GM21447 (cell line): Measurements from ENCODE around the gene COPS8.

Source experiments
- ATAC-seq: cut with Tn5 transposase; IDR thresholded peaks from one replicate; pipeline ENCODE4 v1.9.1; 2021; ENCODE audit not compliant: unreplicated experiment

COPS8 gene

DNA sequence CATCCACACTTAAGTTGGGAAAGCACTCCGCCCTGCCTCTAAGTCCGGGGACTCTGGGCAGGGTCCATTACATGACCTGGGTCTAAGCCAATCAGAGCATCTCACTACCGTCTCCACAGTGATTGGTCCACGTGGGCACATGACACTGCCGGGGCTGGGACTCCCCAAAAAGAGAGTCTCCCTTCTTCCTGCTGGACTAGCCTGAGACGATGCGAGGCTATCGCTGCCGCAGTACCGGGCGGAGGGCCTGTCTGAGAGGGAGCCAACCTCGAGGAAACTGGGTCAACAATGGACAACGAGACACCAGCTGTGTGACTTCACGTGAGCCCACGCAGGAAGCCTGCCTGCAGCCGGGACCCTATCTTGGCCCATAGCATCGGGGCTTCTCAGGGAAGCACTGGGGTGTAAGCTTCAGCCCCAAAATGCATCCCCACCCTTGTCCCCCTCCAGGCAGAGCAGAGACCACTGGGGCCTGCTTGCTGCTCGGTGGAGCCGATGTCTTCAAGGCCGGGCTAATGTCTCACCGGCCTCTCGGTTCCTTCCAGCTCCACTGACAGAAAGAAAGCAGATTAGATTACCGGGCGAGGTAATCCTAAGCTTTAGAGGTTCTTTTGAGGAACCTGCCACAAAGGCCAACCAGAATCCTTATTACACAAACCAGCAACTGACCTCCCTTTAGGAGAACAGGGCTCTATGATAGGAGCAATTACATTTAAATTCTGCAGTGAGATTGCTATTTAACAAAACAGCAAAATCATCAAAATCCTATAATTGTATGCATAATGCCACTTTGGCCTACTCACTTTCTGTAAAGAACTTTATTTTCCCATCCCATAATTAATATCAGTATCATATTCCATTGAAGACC is 21.3 kb upstream of the COPS8 start:
- ATAC-seq = no peak

DNA sequence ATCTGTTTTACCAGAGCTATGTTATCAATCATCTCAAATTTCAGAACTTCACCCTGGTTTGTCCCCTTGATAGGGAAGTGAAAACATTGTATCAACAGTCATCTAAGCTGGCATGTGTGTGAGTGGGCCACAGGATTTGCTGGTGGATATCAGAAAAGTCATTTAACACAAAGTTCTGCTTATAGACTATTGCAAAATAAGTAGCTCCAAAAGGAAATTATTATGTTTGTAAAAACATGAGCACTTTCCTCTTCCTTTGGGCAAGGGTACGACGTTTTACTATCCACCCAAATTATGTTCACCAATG is 20.7 kb upstream of the COPS8 start:
- no peak for ATAC-seq

DNA sequence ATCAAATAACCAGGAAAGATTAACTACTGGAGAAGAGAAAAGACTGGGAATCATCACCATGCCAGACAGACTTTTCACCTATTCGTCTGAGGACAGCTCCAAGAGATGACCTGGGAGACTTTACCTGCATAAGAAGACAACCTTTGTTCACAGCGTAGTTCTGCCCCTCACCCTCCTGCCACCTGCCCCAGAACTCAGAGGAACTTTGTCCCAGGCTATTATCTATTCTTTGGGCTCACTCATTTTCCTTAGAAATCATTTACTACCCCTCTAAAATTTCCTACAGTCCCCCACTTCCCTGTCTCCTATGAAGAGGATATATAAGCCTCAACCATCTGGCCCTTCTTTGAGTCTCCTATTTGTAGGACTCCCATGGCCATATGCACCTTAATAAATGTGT is 19.3 kb upstream of the COPS8 start:
- no peak for ATAC-seq

DNA sequence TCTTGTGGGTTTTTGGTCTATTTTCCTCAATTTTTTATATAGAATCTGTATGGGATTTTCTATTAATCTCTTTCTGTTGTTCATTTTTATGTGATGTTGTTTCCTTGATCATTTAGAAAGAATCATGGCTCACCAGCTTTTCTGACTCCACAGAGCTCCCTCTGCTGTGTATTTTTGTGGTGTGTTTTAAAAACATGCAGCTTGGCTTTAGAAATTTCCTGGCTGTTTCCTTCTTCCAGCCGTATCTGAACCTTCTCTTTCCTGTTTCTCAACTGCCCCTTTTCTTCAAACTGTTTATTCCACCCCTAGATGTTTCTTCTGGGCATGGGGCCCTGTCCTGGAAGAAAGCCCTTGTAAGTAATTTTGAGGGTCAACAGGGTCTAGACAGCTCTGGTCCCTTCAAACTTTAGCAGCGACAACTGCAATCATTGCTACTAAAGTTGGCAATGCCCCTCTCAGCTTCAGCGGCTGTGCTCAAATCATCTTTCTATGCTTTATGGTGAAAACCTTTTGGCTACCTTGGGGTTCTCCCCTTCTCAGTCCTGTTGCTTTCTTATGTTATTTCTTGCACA is 17.6 kb upstream of the COPS8 start:
- ATAC-seq = no peak

DNA sequence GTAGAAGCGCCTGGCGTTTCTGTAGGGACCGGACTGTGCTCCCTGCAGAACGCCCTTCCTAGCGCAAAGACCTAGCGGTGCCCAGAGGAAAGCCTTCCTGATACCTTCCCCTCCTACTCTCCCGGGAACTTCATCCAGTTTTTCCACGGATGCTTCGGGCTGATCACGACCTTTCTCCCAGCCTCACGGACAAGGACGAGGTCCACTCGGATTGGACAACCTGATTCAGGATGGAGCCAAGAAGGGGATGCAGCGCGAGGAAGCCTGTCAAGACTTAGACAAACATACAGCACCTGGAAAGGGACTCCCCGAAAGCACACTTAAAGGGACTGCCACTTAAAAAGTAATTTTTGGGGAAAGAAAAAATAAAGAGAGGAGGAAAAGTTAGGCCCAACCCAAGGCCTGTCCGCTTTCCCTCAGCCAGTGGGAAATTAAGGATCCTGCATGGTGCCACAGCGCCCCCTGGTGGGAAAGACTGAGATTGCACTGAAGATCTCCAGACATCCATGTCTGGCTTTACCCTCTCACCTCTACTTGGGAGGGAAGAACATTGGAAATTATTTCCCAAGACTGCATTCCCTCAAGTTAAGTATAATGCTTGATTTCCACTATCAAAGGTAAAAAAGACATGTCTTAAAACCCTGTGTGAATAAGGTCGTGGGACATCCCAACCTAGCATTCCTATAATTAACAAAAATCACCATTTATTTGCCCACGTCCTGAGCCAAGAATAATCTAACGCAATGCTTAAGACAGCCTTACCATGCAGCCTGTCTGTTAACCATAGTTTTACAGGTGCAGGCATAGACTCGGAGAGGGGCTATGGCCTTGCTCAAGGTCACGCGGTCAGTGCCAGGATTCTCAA is 13.4 kb upstream of the COPS8 start:
- ATAC-seq = no peak

DNA sequence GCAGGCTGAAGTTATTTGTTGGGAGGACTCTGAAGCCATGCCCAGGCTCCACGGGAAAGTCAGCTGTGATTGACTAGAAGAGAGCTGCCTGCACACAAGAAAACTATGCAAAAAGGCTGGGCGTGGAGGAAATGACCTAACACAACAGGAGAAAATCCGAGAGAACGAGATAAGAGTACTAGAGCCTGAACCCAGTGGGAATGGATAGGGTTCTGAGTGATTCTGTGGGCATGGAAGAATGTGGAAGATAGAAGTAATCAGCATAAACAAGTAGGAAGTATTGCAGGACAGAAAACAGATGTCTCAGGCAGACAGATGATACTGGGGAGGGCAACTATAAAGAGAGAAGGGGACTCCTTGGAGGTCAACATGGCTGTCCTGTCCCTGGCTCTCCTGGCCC is 12.1 kb upstream of the COPS8 start:
- ATAC-seq = no peak

DNA sequence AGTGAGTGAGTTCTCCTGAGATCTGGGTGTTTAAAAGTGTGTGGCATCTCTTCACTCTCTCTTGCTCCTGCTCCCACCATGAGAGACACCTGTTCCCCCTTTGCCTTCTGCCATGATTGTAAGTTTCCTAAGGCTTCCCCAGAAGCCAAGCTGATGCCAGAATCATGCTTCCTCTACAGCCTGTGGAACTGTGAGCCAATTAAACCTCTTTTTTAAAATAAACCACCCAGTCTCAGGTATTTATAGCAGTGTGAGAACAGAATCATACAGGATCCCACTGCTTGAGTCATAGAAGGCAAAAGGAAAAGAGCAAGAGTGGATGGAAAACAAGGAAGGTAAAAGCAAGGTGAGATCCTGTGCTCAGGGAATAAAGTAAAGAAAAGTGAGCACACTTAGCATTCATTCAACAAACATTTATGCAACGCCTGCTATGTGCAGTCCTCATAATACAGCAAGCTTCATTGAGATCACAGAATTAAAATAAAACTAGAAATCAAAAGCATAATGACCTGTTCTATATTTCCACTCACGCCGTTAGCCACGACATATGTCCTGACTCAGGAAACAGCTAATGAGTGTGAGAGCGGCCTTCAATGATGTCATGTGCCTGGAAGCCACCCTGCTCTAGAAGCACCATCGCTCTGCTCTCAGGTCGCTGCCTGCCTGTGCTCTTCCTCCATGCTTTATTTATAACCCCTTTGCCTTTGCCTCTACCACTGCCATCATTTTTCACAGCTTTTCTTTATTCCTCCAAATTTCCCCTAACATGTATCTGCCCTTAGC is 11.3 kb upstream of the COPS8 start:
- ATAC-seq = no peak

DNA sequence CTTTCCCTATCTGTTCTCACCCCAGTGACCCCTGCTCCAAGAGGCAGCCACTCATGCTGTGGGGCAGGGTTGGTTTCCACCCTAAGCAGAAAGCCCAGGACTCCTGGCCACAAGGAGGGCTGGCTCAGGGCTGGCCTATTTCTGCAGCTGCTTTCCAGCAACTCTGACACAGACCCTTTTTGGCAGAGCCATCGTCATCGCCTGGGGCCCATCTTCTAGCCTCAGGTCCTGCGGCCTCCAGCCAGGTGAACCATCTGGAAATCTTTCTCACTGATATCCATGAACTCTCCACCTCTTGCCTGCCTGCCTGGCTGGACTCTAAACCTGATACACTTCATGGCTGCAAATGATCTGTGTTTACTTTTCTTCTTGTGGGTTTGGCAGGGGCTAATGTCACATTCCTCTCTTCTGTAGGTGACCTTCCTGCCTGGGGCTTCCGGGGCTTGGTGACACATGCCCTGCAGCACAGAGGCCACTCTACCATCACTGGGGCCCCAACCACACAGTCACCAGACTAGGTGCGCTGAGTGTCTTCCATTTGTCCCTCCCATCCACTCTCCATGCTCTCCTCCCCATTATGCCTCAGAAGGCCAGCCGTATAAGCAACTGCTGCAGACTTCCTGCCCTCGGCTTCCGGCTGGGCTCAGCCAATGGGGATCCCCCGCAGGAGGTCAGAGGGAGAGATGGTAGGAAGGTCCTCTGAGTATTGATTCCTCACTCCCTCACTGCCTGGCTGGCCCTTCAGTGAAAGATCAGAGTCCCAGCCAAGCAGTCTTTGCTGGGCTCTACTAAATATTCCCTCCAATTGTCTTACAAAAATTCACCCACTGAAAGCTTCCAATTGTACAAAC is 9.7 kb upstream of the COPS8 start:
- no peak for ATAC-seq

DNA sequence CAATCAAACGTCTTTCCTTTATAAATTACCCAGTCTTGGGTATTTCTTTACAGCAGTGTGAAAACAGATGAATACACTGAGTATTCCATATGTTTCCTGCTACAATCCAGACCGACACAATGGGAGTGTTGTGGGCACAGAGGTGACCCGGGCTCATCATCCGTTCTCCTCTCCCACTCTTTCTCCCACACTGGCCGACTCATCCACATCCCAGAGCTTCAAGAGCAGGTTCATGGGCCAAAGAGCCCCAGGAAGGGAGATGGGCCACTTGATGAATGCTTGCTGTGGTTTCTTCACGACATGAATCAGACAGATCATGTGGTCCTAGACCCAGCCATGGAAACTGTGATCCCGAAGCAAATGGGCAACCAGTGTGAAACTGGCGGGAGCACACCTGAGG is 4.1 kb upstream of the COPS8 start:
- no peak for ATAC-seq

DNA sequence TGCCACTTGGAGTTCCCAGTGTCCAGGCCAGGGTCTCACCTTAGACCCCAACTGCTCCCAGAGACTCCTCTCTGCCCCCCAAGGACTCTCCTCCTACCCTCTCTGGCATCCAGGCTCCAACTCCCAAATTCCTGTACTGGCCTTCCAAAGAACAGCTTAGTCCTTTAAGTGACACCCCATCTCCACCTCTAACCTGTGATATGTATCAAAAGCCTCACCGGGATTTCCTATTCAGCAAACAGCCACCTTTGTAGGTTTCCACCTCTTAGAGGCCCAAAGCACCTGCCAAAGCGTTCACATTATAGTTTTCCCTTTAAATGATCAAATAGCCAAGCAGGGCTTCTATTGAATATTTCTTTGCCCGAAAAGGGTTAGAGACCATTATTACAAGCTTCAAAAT is 2.7 kb upstream of the COPS8 start:
- no peak for ATAC-seq

DNA sequence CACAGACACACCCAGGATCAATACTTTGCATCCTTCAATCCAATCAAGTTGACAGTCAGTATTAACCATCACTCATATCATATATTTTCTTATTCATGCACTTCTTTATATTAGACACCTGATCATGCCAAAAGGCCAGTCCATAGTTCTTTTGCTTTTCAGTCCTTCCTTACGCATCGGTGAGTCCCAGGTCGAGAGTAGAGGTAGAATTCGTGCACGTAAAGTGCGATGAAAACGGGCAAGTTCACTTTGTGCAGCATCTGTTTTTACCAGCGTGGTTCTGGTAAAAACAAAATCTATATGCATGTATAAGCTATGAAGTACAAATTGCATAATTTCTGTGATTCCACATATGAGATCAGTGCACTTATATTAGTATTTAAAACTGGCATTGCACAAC is 1.2 kb upstream of the COPS8 start:
- ATAC-seq = no peak

DNA sequence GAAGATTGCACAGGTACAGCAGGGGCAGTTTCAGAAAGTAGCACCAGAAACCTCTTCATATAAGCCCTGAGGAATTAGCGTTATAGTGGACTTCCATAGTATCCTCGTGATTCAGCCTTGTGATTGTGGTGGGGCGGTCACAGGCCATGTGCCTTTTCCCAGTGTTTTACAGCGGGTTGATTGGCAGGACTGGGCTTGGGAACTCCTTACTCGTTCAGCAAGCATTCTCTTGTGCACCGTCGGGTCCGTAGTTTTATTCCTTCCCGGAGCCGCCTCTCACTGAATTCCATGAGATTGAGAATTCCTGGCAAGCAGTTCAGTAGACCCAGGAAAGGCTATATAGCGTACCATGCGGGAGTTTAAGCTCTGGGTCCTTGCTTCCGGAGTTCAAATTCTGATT is 5.2 kb downstream of the COPS8 start:
- no peak for ATAC-seq

DNA sequence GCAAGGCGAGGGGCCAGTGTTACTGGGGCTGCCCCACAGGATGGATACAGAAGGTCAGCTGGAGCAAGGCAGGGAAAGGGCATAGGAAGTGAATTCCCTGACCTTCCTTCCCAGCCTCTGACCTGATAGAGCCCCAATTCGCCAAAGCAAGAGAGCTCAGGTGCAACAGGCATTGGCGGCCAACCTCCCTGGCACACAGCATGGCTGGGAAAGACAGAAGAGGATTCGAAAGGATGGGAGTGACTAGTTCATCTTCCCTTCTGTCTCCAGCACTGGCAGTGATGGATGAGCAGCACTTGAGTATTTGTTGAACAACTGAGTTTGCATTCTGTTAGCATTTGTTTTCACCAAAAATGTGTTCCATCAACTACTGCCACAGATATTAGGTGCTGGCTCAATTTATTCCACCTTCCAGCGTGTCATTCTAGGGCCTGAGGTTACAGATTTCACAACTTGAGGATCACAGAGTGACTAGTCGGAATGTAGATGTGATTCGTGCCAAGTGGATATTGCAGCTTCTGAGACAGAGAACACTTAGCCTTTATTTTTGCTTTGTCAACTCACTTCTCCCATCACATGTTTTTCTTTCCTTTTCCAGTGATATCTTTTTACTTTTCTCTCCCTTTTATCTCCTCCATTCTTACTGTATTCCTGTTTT is 6.2 kb downstream of the COPS8 start:
- no peak for ATAC-seq

DNA sequence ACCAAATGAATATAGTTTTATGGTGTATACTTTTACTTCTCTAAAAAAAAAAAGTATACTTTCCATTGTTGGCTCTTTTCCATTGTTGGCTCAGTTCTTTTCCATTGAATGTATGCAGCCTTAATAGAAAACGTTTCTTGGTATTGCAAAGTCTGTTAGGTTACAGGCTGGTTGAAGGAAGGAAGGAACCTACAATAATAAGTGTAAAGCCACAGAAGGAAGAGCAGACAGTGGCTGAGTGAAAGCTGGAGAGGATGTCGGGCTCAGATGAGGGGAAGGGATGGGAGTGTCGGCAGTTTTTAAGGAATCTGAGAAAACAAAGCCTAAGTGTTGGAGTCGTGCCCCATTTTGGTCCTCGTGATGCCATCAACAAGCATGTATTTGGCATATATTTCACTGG is 6.8 kb downstream of the COPS8 start:
- ATAC-seq = no peak

DNA sequence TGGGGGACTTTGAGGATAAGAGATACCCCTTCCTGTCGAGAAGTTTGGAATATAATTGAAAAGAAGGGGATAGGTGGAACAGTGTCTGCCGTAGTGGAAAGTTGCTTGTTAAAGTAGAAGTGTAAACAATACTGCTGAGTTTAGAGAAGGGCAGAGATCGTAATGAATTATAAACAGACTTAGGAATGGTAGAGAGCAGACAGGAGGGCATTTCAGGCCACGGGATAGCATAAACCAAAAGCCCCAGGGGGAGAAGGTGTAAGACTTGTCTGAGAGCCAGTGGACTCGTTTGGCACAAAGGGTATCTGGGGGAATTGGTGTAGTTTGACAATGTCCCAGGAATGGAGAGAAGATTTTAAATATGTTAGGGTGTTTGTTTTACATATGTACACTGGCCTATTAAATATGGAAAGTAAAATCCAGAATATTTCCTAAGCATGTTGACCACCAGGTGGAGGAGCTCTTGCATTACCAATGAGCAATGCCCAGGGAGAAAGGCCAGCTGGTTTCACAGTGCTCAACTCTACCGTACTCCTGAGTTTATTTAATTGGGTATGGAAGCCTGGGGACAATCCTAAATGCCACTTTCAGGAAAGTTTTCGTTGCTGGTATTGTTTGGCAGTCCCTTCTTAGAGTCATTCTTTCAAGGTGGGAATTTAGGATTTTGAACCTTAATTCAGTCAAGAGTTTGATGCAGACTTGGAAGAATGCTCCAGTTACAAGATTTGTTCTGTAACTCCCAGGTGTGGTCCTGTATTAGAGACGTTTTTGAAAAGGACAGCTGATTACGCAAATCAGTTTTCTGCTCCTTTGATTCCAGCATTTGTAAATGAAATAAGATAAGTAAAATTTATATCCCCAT is 7.5 kb downstream of the COPS8 start:
- ATAC-seq = no peak

DNA sequence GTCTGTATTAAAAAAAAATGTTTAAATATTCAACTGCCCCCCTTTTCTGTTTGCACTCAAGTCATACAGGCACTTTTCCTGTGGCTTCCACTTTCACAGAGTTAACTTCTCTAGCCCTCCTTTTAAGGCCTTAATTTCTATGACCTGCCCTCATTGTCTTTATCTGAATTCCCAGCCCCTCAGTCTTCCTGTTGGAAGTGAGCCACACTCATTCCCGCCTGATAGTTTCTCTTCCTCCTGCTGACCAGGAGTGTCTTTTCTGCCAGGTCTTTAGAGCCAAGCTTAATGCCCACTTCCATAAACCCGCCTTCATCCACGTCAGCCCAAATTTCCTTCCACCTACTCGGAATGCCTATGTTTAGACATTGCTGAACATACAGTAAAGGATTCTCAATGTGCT is 10.5 kb downstream of the COPS8 start:
- ATAC-seq = no peak

DNA sequence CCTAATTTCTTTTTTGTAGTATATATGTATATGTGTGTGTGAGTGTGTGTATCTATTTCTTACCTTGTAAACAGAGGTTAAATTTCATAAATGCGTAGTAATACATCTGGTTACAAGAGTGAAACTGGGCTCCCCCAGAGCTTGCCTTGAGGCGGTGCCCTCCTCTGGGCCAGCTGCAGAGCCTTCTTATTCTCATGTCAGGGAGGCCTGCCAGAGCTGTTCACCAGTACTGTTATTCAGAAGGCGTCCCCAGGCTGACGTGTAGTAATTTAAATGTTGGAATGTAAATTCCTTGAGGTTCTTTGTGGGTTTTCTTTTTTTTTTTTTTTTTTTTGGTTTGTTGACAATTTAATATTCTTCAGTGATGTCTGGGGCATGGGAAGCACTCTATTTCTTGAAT is 11.2 kb downstream of the COPS8 start:
- ATAC-seq = no peak

DNA sequence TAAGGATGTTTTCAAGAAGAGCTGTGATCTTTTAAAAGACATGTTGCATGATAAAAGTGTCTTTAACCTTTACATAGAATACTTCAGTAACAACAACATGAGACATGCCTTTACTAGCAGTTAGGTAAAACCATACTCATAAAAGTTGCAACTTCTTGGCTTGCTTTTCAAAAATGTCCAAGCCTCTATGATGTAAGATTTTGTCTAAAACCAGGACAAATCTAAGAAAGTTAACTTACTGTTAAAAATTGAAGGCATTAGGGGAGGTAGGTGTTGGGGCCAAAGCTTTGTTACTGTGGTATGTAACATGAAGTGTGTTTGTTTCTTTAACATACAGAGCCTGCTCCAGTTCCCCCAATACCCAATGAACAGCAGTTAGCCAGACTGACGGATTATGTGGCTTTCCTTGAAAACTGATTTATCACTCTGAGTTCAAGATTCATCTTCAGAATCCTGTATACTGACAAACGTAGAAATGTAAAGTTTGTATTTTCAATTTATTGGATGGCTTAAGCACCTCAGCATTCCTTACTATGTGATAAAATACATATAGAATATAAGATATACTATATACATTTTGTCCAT is 11.7 kb downstream of the COPS8 start:
- no peak for ATAC-seq
